HG03342 (cell line): ENCODE measurements around the gene S100A14.

Experiments used
- ATAC-seq: cut with Tn5 transposase; IDR thresholded peaks from one replicate; pipeline ENCODE4 v1.9.1; 2021; ENCODE audit warnings: mild to moderate bottlenecking, moderate library complexity; ENCODE audit not compliant: unreplicated experiment

S100A14 gene

GRCh38 chr1:153566414-153567371 is 49.4 kb downstream of the S100A14 start:
- ATAC-seq: no peak

GRCh38 chr1:153565529-153566374 is 50.4 kb downstream of the S100A14 start, which contains the start of gene S100A2:
Gene S100A2 (minus strand): TSS chr1:153565844. CDS start chr1:153563877, 1,967 bp downstream.
- no peak for ATAC-seq
